ENCODE measurements around the gene MTUS2.

DNA sequence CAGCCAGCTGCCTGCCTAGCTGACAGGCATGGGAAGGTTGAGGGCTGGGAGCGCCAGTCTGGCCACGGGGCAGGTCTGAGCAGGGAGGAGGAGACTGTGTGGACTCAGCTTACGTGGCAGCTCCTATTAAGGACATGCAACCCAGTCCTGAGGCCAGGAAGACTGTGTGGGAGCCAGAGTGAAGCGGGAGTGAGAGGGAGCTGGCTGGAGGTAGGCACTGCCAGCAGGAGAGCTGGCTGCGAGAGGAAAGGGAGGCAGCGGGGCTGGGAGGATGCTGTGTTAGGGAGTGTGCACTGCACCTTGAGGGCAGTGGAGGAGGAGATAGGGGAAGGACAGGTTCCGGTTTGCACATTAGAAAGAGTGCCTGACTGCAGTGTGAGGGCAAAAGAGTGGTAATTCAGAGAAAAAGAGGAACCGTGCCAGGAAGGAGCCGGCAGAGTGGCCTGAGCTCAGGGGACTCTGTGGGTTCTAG, 676.1 kb downstream of the MTUS2 start:
- no peak for TF ChIP-seq MEF2D (tag; conservative IDR thresholded peaks at IDR 0.05; ENCODE audit: low read depth)
- TF ChIP-seq FOXP1 (CRISPR knock-in tag; IDR thresholded peaks at IDR 0.05), result no peak
- TF ChIP-seq POLR2A (conservative IDR thresholded peaks at IDR 0.05), result no peak
- TF ChIP-seq, protein P1, sequence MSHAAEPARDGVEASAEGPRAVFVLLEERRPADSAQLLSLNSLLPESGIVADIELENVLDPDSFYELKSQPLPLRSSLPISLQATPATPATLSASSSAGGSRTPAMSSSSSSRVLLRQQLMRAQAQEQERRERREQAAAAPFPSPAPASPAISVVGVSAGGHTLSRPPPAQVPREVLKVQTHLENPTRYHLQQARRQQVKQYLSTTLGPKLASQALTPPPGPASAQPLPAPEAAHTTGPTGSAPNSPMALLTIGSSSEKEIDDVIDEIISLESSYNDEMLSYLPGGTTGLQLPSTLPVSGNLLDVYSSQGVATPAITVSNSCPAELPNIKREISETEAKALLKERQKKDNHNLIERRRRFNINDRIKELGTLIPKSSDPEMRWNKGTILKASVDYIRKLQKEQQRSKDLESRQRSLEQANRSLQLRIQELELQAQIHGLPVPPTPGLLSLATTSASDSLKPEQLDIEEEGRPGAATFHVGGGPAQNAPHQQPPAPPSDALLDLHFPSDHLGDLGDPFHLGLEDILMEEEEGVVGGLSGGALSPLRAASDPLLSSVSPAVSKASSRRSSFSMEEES (CRISPR knock-in tag; IDR thresholded peaks at IDR 0.05), result no peak
- TF ChIP-seq, protein P2, sequence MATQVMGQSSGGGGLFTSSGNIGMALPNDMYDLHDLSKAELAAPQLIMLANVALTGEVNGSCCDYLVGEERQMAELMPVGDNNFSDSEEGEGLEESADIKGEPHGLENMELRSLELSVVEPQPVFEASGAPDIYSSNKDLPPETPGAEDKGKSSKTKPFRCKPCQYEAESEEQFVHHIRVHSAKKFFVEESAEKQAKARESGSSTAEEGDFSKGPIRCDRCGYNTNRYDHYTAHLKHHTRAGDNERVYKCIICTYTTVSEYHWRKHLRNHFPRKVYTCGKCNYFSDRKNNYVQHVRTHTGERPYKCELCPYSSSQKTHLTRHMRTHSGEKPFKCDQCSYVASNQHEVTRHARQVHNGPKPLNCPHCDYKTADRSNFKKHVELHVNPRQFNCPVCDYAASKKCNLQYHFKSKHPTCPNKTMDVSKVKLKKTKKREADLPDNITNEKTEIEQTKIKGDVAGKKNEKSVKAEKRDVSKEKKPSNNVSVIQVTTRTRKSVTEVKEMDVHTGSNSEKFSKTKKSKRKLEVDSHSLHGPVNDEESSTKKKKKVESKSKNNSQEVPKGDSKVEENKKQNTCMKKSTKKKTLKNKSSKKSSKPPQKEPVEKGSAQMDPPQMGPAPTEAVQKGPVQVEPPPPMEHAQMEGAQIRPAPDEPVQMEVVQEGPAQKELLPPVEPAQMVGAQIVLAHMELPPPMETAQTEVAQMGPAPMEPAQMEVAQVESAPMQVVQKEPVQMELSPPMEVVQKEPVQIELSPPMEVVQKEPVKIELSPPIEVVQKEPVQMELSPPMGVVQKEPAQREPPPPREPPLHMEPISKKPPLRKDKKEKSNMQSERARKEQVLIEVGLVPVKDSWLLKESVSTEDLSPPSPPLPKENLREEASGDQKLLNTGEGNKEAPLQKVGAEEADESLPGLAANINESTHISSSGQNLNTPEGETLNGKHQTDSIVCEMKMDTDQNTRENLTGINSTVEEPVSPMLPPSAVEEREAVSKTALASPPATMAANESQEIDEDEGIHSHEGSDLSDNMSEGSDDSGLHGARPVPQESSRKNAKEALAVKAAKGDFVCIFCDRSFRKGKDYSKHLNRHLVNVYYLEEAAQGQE (IDR thresholded peaks at IDR 0.05; ENCODE audit: borderline replicate concordance), result no peak
- TF ChIP-seq, protein P2 (CRISPR knock-in tag; IDR thresholded peaks at IDR 0.05; ENCODE audit: low read depth), result no peak
- no peak for TF ChIP-seq ZNF143 (CRISPR knock-in tag; IDR thresholded peaks at IDR 0.05)
- TF ChIP-seq MYC (IDR thresholded peaks at IDR 0.05; ENCODE audit: low read depth, low read length), result no peak
- TF ChIP-seq MYC (CRISPR knock-in tag; IDR thresholded peaks at IDR 0.05; ENCODE audit: borderline replicate concordance, low read depth), result no peak
- TF ChIP-seq POLR2AphosphoS5 (IDR thresholded peaks at IDR 0.05; ENCODE audit: control insufficient read depth, insufficient read depth, low read depth, low read length), result no peak
- TF ChIP-seq JUN (IDR thresholded peaks at IDR 0.05; ENCODE audit: borderline replicate concordance, low read depth, low read length), result no peak
- TF ChIP-seq JUN (CRISPR knock-in tag; IDR thresholded peaks at IDR 0.05; ENCODE audit: borderline replicate concordance), result no peak

Measured in K562 (cell line).